Stomach (tissue), 9 donors: ENCODE measurements around the gene ALKAL2. TPM values are rescaled to one million over a fixed set of nuclear protein-coding genes. Genes with fewer than 3 reads are reported as not detected.

Experiments
- DNase-seq, 2 donors: peaks; one replicate each; pipeline versions ENCODE4 v3.0.0 to v3.0.0-alpha.2; 2013 to 2019
- H3K27ac ChIP-seq, 5 donors: fragments of 200-600 bp in 4 of 5; sonication (generic) in 4 of 5; one replicate each; pipeline ENCODE4 v1.5.1; 2013 to 2019; ENCODE audit warnings: mild to moderate bottlenecking in 1 of 5, moderate library complexity in 1 of 5
- H3K27me3 ChIP-seq, 3 donors: fragments of 200-600 bp; sonication (generic); one replicate each; pipeline ENCODE4 v1.5.1; 2017 to 2019; ENCODE audit warnings: mixed run types in 1 of 3
- H3K36me3 ChIP-seq, 4 donors: fragments of 200-600 bp; sonication (generic); 1 replicate in 3 of 4; 2 replicates in 1 of 4; pipeline ENCODE4 v1.5.1; 2016 to 2019
- H3K4me1 ChIP-seq, 4 donors: fragments of 200-600 bp; sonication (generic); one replicate each; pipeline ENCODE4 v1.5.1; 2016 to 2019
- H3K4me3 ChIP-seq, 4 donors: fragments of 200-600 bp; sonication (generic) in 3 of 4; one replicate each; pipeline ENCODE4 v1.5.1; 2016 to 2019; ENCODE audit warnings: mild to moderate bottlenecking in 1 of 4
- H3K9me3 ChIP-seq, 4 donors: fragments of 200-600 bp; sonication (generic); one replicate each; pipeline ENCODE4 v1.5.1; 2016 to 2019
- CTCF ChIP-seq, 7 experiments: fragments of 450-650 bp in 4 of 7; fragments of 200-600 bp in 3 of 7; sonication (generic) in 3 of 7; IDR thresholded peaks; one replicate each; pipeline ENCODE4 v1.5.1; 2016 to 2019; ENCODE audit warnings: antibody characterized with exemption in 7 of 7, control low read depth in 2 of 7, mild to moderate bottlenecking in 1 of 7
- EP300 ChIP-seq: sonication (generic); formaldehyde crosslinking; IDR thresholded peaks from one replicate; pipeline ENCODE4 v1.6.1; 2017; ENCODE audit warnings: antibody characterized with exemption
- POLR2A ChIP-seq, 4 donors: fragments of 450-650 bp; IDR thresholded peaks; one replicate each; pipeline ENCODE4 v1.6.1; 2016; ENCODE audit warnings: antibody characterized with exemption in 4 of 4, control low read depth in 2 of 4, mild to moderate bottlenecking in 1 of 4, moderate library complexity in 1 of 4
- POLR2AphosphoS5 ChIP-seq, 3 donors: sonication (generic); formaldehyde crosslinking; IDR thresholded peaks; one replicate each; pipeline ENCODE4 v1.6.1; 2016; ENCODE audit warnings: antibody characterized with exemption in 3 of 3
- WGBS, 5 donors: extraction: QIAGEN DNeasy Blood & Tissue Kit in 3 of 5; methylation state at CpG; one replicate each; pipeline versions ENCODE4 v1.1.5 to v1.1.7; 2013 to 2018; 5-methylcytosine and 5-hydroxymethylcytosine counted together
- intact Hi-C: fragments of 100-400 bp; cut with DNase I; formaldehyde crosslinking; loops from one replicate; pipeline ENCODE4 v1.15.1; 2023; ENCODE audit warnings: low total_unique reads
- polyA plus RNA-seq, 3 donors: library from polyadenylated mRNA; stranded (reverse); fragments of 200-250 nt; gene quantifications; one replicate each; pipeline ENCODE4 v1.2.3, GENCODE V29; 2013
- total RNA-seq, 5 donors: library from RNA; depleted of rRNA; stranded (reverse); fragments of >200 nt; gene quantifications; one replicate each; pipeline versions ENCODE4 v1.1.0 to v1.2.3, GENCODE V29; 2014 to 2016
- donor health status: healthy with polysubstance abuse.
- donor health status: Bipolar disorder and iron deficiency.
- donor health status: healthy.

The ALKAL2 gene
- total and polyA plus RNA-seq, 8 donors = 0.45 to 29.8 (median 10.5) TPM

GRCh38 chr2:275466-275865, 12.4 kb downstream of the ALKAL2 start:
- no peak for DNase-seq
- WGBS, 5 donors = 75 to 83% (median 79%) methylated on average over 6 of the region's 6 CpGs
- H3K9me3 ChIP-seq = no peaks in the 10 kb centered on the region
- TF ChIP-seq POLR2A (IDR thresholded peaks at IDR 0.05) (no peak), EP300 (no peak)
- H3K36me3 ChIP-seq = peaks cover 10 to 85% (median 78%) of the 10 kb centered on the region in 4 donors
- H3K4me1 ChIP-seq = peaks cover 0 to 40% (median 23%) of the 10 kb centered on the region in 4 donors
- no peak overlapping the region for H3K4me3 ChIP-seq
- no peaks in the 10 kb centered on the region for H3K27me3 ChIP-seq
- intact Hi-C loops = no loop called here
- H3K27ac ChIP-seq = no peak overlapping the region

- no peak for TF ChIP-seq EP300
- TF ChIP-seq POLR2AphosphoS5 (IDR thresholded peaks at IDR 0.05) = no peak
- TF ChIP-seq POLR2A (IDR thresholded peaks at IDR 0.05) = no peak
- TF ChIP-seq CTCF (IDR thresholded peaks at IDR 0.05) = no peak
- Histone ChIP-seq H3K4me3 (no peak overlapping the region), H3K9me3 (no peaks in the 10 kb centered on the region), H3K27me3 (no peaks in the 10 kb centered on the region), H3K36me3 (peaks cover 10 to 82% (median 68%) of the 10 kb centered on the region in 4 donors), H3K4me1 (peaks cover 0 to 40% (median 20%) of the 10 kb centered on the region in 4 donors), H3K27ac (no peak overlapping the region)
- DNase-seq = no peak
- intact Hi-C loops = no loop called here
- WGBS, 5 donors = 87 to 94% (median 92%) methylated on average over 3 of the region's 3 CpGs
Observed at GRCh38 chr2:274503-274902, 13.4 kb downstream of the ALKAL2 start.

GRCh38 chr2:273333-273732, 14.6 kb downstream of the ALKAL2 start:
- no peak for TF ChIP-seq EP300
- no peak for TF ChIP-seq POLR2A (IDR thresholded peaks at IDR 0.05)
- TF ChIP-seq CTCF (IDR thresholded peaks at IDR 0.05) = no peak
- TF ChIP-seq POLR2AphosphoS5 (IDR thresholded peaks at IDR 0.05) = no peak
- Histone ChIP-seq H3K9me3 (no peaks in the 10 kb centered on the region), H3K27me3 (no peaks in the 10 kb centered on the region), H3K27ac (no peak overlapping the region), H3K4me3 (no peak overlapping the region), H3K4me1 (peaks cover 0 to 43% (median 23%) of the 10 kb centered on the region in 4 donors), H3K36me3 (peaks cover 6 to 71% (median 57%) of the 10 kb centered on the region in 4 donors)
- DNase-seq = peak in 1 of 2 donors; percentile 49
- intact Hi-C loops = no loop called here
- 25 to 47% (median 33%) methylated on average over 6 of the region's 6 CpGs for WGBS, 5 donors

- H3K27me3 ChIP-seq = no peaks in the 10 kb centered on the region
- no peak for DNase-seq
- WGBS, 5 donors = 89 to 94% (median 90%) methylated on average over 12 of the region's 12 CpGs
- H3K27ac ChIP-seq = no peak overlapping the region
- peaks cover 0 to 56% (median 43%) of the 10 kb centered on the region in 4 donors for H3K36me3 ChIP-seq
- peaks cover 2 to 56% (median 32%) of the 10 kb centered on the region in 4 donors for H3K4me1 ChIP-seq
- TF ChIP-seq CTCF (IDR thresholded peaks at IDR 0.05) (no peak), POLR2A (IDR thresholded peaks at IDR 0.05) (no peak), EP300 (no peak), POLR2AphosphoS5 (IDR thresholded peaks at IDR 0.05) (no peak)
- intact Hi-C loops = no loop called here
- H3K4me3 ChIP-seq = no peak overlapping the region
- no peaks in the 10 kb centered on the region for H3K9me3 ChIP-seq
Observed at GRCh38 chr2:271917-272316, 16.0 kb downstream of the ALKAL2 start.

GRCh38 chr2:270861-271260, 17.0 kb downstream of the ALKAL2 start:
- intact Hi-C loops = no loop called here
- TF ChIP-seq CTCF (IDR thresholded peaks at IDR 0.05) (no peak), POLR2A (IDR thresholded peaks at IDR 0.05) (no peak), POLR2AphosphoS5 (IDR thresholded peaks at IDR 0.05) (no peak), EP300 (no peak)
- H3K9me3 ChIP-seq = no peaks in the 10 kb centered on the region
- H3K4me1 ChIP-seq = peaks cover 12 to 66% (median 43%) of the 10 kb centered on the region in 4 donors
- H3K4me3 ChIP-seq = no peak overlapping the region
- DNase-seq = no peak
- WGBS, 5 donors = 95 to 98% (median 96%) methylated on average over 4 of the region's 4 CpGs
- H3K27me3 ChIP-seq = no peaks in the 10 kb centered on the region
- peaks cover 0 to 46% (median 32%) of the 10 kb centered on the region in 4 donors for H3K36me3 ChIP-seq
- H3K27ac ChIP-seq = no peak overlapping the region
